ENCODE measurements around the gene RASAL2.
"Not testable (repeated sequence)": the region's sequence is repeated elsewhere in the genome, so short reads cannot be mapped to it uniquely, and the experiment has no call there.

Gene RASAL2

DNA sequence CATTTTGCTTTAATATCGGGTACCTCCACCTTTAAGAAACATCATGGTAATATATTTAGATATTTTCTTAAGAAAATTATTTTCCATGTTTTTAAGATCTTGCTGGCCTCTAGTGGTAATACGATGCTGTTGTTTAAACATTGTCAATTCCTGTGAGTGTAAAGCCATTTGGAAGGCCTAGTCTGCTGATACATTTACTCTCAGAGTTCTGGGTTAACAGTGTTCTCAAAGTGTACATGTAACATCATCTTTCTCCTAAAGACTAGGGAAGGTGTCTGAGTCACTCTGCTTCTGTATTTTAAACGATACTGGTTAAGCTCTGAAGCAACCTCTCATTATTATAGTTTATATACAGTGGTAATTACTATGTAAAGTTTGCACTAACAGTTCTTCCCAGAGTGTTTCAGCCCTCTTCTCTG lies 189.1 kb downstream of the RASAL2 start:
- no peak for DNase-seq (ENCODE audit: low read depth in 3 of 3)

DNA sequence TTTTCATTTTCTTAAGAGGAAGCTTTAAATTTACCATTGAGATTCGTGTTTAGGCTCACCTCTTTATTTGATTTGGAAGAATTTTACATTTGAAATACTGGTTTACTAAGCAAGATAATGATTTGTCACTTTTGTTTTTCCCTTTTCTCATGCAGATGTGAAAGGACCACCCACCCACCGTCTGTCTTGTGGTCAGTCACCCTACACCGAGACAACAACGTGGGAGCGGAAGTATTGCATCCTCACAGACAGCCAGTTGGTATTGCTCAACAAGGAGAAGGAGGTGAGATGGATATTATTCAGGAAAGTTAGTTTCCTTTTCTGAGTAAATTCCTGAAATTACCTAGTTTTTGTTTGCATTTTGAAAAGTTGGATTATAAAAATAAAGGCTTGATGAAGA lies 189.5 kb downstream of the RASAL2 start:
- DNase-seq (ENCODE audit: low read depth in 3 of 3): no peak

DNA sequence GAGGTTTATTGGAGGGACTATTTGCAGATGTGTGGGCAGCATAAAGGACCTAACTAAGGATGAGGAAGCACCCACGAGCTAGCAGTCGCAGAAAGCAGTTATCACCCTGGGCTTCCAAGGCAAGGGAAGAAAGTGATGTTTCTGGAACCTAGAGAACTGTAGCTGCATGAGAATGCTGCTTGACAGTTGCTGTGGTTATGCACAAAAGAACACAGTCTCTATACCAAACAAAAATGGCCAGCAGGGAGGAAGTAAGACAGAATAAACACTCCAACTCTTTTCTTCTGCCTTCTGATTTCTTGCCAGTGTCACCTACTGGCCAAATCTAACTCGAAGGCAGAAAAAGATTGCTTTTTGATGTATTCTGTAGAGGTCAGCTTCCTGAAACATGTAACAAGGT lies 190.2 kb downstream of the RASAL2 start:
- no peak for DNase-seq (ENCODE audit: low read depth in 3 of 3)

DNA sequence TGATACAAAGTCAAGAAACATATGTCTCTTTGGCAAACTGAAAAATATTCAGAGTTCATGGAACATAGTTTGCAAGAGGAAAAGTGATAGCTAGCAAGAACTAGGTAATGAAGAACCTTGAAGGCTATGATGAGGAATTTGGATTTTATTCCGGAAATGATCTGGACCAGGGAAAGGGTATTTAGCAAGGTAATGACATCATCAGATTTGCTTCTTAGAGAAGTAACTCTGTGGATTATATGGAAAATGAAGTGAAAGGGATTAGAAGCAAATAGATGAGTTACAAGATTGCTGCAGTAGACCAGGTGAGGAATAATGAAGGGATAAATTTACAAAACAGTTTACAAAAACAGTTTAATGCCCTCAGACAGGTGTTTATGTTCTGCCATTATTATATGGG lies 197.3 kb downstream of the RASAL2 start:
- no peak for DNase-seq (ENCODE audit: low read depth in 3 of 3)

DNA sequence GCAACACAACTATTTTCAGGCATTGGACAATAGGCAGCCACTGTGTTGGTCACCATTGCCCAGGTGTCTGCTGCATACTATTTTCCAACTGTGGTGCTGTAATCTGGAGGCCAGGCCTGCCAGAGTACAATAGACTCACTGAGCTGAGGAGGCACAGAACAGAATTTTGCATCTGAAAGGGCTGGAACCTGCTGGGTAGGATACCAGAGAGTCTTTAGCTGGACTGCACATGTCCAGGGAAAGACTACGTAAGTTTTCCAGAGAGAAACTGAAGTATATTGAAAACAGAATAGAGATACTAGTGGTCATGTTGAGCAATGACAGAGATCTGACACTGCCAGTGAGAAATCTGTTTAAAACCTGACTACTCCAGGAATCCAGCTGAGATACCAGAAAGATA lies 200.8 kb downstream of the RASAL2 start:
- DNase-seq (ENCODE audit: low read depth in 3 of 3): no peak

DNA sequence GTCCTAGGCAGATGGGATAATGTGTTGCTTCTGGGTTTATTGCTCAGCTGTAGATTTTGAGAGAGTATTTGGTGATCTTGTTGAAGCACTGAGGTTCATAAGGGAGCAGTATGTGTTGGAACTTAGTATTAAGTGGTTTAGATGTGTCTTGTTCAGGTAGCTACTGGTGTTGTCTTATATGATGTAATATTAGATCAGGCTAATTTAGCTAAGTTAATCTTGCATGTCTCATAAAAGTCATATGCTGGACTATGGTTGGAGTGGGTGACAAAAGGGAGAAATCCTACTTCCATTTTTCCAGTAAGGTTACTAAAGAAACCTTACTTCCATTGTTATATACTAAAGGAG lies 206.4 kb downstream of the RASAL2 start:
- DNase-seq (ENCODE audit: low read depth in 3 of 3): no peak

DNA sequence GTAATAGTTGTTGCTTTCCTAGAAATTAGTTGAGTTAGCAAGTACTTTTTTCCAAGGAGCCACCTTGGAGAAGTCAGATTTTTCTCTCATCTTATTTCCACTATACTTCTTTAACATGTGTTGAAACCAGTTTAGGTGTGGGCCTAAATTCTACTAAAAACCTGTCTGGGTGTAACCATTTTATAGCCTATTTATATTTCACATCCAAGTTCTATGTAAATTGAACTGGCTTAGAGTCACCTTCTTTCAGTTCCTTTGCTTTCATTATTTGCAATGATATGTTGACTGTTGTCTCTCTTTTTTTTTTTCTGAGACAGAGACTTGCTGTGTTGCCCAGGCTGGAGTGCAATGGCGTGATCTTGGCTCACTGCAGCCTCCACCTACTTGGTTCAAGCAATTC lies 207.2 kb downstream of the RASAL2 start:
- no peak for DNase-seq (ENCODE audit: low read depth in 3 of 3)

DNA sequence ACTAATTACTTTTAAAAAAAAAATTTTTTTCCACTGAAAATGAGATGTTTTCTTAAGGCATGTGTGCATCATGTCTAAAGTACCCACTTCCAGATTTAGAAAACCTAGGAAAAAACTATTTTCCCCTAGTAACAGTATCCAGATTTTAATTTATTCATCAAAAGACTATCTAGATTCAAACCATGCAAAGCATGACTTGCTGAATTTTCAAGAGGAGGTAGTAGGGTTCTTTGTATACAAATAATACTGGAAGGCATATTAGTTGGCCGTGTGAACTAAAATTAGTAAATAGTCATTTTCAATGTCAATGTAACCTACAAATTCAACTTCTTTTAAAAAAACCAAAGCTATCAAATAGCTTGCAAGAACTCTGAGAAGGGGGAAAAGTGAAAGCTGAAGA lies 213.4 kb downstream of the RASAL2 start:
- no peak for DNase-seq (ENCODE audit: low read depth in 3 of 3)

DNA sequence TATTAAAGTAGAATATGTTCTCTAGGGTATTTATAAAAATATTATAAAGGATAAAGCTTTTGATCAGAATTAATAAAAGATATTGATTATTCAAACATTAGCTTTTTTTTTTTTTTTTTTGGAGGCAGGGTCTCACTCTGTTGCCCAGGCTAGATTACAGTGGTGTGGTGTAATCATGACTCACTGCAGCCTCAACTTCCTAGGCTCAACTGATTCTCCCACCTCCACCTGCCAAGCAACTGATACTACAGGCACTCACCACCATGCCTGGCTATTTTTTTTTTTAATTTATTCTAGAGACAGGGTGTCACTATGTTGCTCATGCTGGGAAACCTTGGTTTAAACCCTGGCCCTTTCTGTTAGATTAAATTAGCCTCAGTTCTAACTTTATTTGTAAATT lies 214.5 kb downstream of the RASAL2 start:
- DNase-seq (ENCODE audit: low read depth in 3 of 3): no peak

DNA sequence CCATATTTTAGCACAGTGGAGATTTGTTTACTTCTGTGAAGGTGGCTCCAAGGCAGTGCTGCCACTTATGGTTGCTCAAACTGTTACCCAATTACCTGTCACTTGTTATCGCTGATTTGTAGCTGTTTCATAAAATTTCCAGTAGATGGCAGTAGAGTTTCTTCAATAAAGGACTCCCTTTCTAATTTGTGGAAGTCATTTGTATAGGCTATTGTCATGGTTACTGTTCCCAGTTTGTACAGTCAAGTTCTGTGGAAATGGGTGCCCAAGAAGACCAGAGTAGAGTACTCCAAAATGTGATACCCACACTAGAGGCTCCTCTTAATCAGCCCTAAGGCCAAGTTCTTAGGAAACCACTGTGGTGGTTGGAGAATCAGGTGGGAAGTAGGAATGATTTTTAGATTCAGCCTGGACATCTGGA lies 216.8 kb downstream of the RASAL2 start:
- no peak for DNase-seq (ENCODE audit: low read depth in 3 of 3)

DNA sequence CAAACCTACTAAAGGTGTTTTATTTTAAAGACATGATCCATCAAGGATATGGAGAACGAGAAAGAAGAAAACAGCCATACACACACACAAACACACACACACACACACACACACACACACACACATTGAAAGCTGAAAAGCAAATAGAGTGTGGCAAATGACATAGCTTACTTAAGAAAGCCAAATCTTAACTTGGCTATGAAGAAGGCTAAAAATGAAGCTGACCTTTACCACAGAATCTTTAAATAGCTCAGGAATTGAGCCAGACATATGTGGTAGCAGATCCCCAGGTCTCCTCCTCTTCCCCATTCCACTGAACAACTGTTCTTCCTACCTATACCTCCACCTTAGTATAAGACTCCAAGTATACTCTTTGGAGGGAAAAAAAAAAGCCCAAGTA lies 217.3 kb downstream of the RASAL2 start:
- DNase-seq (ENCODE audit: low read depth in 3 of 3): no peak

DNA sequence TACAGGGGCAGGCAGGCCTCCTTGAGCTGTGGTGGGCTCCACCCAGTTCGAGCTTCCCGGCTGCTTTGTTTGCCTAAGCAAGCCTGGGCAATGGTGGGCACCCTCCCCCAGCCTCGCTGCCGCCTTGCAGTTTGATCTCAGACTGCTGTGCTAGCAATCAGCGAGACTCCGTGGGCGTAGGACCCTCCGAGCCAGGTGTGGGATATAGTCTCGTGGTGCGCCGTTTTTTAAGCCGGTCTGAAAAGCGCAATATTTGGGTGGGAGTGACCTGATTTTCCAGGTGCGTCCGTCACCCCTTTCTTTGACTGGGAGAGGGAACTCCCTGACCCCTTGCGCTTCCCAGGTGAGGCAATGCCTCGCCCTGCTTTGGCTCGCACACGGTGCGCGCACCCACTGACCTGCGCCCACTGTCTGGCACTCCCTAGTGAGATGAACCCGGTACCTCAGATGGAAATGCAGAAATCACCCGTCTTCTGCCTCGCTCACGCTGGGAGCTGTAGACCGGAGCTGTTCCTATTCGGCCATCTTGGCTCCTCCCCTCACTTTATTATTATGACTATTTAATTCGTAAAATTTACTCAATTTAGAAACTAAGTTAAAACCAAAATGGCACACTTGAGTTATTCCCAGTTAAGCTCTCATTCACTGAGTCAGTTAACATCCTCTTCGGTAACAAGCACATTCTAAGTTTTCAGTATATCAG lies 226.5 kb downstream of the RASAL2 start:
- not testable (repeated sequence) for DNase-seq (ENCODE audit: low read depth in 3 of 3)

DNA sequence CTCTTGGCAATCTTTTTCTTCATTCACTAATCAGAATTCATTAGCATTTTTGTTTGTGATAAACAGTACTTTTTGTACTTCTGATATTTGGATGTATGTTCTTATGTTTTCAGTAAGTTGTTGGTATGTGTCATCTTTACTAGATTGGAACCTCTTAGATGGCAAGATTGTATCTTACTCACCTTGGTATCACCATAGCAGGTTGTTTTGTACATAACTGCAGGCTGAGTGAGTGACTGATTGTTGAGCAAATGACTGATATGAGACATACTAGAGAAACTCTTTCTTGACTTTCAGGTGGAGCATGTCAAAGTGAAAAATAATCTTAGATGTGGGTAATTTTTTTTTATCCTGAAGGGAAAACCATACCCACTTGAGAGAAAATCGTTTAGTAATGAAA lies 229.2 kb downstream of the RASAL2 start:
- DNase-seq (ENCODE audit: low read depth in 3 of 3): no peak

DNA sequence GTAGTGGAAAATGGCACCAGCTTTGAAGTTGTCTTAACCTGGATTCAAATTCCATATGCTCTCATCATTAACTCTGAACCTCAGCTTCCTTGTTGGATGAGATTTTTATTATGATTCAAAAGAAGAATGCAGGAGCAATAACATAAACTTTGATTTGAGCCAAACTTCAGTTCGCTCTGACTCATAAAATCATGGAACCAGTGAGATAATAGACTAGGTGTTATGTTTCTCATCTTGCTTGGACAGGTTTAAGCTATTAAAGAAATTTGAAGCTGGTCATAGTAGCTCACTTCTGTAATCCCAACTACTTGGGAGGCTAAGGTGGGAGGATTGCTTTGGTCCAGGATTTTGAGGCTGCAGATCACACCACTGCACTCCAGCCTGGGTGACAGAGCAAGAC lies 230.1 kb downstream of the RASAL2 start:
- DNase-seq (ENCODE audit: low read depth in 3 of 3): no peak

DNA sequence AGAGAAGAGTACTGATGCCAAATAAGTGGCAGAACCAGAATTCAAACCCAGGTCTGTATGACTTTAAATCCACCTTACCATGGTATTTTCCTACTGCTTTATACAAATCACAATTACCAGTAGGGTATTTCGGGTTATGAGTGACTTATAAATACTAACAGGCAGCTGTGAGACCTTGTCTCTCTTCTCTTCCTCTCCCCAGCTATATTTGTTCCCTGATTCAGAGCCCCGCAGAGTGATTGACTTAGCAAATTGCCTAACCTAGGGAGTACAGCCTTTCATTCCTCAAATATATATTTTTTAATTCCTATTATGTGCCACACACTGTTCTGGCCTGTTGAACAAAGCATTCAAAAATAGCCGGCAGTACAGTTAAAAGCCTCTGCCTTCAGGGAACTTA lies 234.8 kb downstream of the RASAL2 start:
- no peak for DNase-seq (ENCODE audit: low read depth in 3 of 3)

DNA sequence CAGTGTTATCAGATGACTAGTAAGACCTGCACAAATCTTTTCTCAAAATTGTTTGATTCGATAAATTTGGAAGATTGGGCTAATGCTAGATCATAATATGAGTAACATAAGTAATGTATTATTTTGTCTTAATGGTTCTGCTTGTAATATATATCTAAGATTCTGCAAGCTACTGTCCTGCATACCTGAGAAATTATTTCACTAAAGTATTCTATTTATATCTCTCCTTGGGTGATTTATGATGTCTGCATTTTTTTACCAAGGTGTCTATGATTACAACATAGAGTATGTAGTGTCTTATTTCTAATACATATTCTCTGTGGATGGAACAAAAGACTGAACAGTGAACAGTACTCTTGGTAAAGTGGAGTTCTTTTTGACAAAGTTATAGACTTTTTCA lies 236.2 kb downstream of the RASAL2 start:
- DNase-seq (ENCODE audit: low read depth in 3 of 3): no peak

DNA sequence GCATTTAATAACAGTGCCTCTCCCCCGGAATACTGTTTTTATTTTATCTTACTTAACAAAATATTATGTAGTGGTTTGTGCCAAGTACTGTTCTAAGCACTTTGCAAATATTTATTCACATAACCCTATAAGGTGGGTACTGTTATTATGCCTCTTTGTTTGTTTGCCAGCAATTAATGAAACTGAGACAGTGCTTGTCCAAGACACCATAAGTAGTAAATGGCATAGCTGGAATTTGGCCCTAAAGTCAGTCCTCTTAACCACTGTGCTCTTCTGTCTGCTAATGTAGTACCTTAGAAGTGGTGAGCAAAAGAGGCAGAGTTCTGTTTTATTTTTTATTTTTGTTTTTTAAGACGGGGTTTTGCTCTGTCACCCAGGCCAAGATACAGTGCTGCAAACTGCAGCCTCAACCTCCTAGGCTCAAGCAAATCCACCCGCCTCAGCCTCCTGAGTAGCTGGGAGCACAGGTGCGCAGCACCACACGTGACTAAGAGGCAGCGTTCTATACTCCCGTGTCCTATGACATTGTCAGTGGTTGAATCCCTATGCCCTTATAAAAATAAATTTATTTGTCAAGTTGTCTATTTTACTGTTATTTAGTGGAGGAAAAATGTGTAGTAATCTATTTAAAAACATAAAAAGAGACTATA lies 237.1 kb downstream of the RASAL2 start:
- DNase-seq (ENCODE audit: low read depth in 3 of 3): no peak

DNA sequence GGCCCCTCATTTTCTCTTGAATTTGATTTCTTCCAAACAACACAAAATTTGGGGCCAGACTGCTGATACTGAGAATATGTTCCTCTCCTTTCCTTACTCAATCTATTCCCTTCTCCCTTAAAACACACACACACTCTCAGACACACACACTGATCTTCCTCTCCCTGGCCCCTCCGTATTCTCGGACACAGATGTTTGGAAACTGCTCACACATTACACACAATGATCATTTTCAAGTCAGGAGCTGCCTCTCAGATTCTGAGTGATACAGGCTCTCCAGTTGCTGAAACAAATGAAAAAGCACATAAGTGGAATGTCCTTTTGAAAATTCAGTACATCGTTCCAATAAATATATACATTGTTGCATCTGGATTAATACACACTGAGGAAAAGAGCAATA lies 241.5 kb downstream of the RASAL2 start:
- DNase-seq (ENCODE audit: low read depth in 3 of 3): no peak

DNA sequence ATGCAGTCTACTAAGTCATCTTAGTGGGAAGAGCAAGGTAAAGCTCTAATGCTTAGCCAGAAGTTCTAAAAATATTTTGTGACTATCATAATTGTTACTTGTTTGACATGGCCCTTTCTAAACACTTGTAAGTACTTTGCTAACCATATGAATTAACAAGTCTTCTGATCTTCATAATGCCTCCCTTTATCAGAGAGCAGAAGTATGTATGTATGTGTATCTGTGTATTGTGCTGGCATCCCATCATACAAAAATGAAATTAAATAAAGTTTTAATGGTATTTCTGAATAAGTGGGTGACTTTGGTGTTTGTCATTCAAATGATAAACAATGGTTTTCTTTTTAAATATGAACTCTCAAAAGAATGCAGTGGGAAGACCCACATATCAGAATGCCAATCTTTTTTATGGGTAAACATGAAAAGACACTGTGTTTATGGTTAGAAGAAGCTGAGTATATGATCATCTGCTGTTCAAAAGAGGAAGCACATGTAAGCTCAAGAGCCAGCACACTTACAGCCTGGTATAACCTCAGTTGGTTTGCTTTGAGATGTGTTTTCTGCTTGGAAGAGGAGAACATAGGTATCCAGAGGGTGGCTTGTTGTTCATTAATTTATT lies 243.3 kb downstream of the RASAL2 start:
- no peak for DNase-seq (ENCODE audit: low read depth in 3 of 3)

DNA sequence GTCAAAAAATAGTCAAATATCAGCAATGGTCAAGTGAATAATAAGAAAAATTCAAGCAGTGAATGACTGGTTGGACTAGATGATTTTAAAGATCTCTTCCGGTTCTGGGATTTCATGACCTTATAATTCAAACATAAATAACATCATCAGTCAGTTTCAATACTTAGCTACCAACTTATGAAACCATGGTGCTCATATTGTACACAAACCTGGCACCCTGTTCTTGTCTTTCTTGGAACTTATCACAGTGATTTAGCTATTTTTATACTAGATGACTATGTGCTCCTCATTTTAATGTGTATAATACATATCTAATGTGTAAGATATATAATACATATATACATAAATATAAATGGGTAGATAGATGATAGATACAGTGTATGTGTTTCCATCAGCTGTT lies 245.9 kb downstream of the RASAL2 start:
- DNase-seq (ENCODE audit: low read depth in 3 of 3): no peak

DNA sequence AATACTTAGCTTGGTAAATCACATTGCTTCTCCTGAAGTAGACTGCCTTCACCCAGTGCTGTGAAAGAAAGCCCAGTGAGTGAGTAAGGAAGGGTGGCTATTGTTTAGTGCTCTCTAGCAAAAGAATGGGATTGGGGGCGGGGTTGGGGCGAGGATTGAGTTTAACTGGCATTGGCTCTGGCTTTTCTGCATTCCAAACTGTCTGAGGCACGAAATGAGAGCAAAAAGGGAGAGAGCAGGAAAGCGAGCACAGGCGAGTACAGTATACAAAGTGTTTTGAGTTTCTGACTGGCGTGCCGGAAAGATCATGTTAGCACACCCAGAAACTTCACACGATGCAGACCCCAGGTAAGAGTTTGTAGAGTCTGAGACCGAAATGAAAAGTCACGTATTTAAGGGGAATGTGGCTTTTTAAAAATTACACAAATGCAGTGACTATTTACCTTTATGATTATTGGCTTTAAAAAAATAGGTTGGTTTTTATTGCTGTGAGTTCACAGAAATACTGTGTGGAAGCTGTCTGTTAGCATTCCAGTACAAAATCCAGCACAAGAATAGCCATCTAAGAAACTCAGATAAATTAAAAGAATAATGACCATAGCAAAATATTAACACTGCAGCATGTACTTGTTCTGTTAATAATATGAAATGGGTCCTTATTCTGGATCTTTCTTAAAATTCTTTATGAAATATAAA lies 247.5 kb downstream of the RASAL2 start:
- no peak for DNase-seq (ENCODE audit: low read depth in 3 of 3)

DNA sequence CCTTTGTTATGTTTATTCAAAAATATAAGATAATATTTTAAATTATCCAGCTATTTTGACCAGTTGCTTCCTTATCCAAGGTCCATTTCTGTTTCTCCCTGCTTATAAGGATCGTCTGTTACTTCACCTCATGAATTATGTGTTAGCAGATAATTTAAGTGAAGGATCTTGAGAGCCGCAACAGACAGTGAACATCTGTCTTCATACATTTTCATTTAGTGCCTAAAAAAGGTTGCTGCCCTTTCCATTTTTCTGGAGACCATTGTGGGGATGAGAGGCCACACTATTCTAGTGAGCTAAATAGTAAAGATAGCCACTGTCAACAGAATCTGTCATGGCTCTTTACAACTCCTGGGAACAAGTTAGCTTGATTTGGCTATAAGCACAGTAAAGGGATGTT lies 248.8 kb downstream of the RASAL2 start:
- no peak for DNase-seq (ENCODE audit: low read depth in 3 of 3)

DNA sequence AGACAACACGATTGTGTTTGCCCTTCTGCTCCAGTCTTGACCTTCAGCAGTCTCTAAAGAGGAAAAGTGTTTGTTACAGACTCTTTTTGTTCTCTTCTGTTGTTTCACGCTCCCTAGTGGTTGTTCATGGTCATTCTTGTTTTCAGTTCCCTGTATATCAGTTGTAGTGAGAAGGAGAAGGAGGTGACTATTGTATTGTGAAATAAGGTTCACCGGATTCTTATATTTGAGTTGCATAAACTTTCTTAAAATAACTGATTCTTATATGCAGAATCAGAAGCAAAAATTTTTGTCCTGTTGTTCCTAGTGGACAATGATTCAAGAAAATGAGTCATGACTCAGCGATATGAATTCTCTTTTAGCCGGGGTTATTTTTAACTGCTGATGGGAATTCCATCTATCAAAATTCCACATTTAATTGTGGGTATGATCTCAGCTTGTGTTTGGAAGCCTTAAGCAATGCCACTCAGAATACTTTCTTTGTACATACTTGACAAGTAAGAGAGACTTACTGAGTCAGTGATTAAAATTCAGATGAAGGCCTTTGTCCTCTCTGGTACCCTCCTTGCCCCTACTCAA lies 250.7 kb downstream of the RASAL2 start:
- no peak for DNase-seq (ENCODE audit: low read depth in 3 of 3)
